ENCODE measurements around the gene NANOS2.

NANOS2 gene

DNA sequence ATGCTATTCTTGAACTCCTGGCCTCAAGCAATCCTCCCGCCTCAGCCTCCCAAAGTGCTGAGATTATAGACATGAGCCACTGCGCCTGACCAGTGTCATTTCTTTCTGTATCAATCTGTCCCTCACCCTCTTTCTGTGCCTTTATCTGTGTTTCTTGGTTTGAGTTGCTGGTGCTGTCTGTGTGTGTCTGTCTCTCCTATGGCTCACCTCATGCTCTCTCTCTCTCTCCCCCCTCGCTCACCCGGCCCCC, 38.5 kb downstream of the NANOS2 start:
- Histone ChIP-seq H4K20me1 (ENCODE audit: control insufficient read depth, insufficient read depth, low read depth, low read length) (no peaks in the 10 kb centered on the region), H3K4me3 (ENCODE audit: low read length) (no peak overlapping the region), H3K4me1 (ENCODE audit: control insufficient read depth, low read length) (peaks cover 11% of the 10 kb centered on the region), H3K4me2 (ENCODE audit: low read length) (no peak overlapping the region), H3K79me2 (ENCODE audit: control insufficient read depth, low read length) (no peaks in the 10 kb centered on the region), H3F3A (ENCODE audit: control insufficient read depth, insufficient read depth) (no peaks in the 10 kb centered on the region), H3K27ac (ENCODE audit: low read depth, low read length) (no peak overlapping the region), H3K9me3 (ENCODE audit: control insufficient read depth, insufficient read depth, low read length) (no peaks in the 10 kb centered on the region), H3K9me2 (replicated peaks; ENCODE audit: control insufficient read depth, low read length) (no peaks in the 10 kb centered on the region), H3K27me3 (ENCODE audit: control insufficient read depth, low read length) (peaks cover 34% of the 10 kb centered on the region), H3K36me3 (ENCODE audit: control insufficient read depth, low read length) (no peaks in the 10 kb centered on the region)
- TF ChIP-seq CTCF (IDR thresholded peaks at IDR 0.05; ENCODE audit: low read depth, low read length, poor library complexity, severe bottlenecking) (no peak), EZH2phosphoT487 (IDR thresholded peaks at IDR 0.05; ENCODE audit: borderline replicate concordance, low read length) (no peak)

DNA sequence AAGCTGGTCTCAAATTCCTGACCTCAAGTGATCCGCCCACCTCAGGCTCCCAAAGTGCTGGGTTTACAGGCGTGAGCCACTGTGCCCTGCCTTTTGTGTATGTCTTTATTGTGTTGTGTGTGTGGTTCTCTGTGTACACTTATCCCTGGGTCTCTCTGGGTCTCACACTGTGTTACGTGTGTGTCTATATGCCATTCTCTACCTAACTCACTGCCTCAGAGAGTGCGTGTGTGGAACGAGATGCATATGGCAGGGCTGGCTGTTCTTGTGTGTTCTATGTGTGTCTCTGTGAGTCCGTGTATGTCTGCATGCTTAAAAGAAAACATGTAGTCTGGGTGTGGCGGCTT, 40.0 kb downstream of the NANOS2 start:
- H3K4me3 ChIP-seq (ENCODE audit: low read length): no peak overlapping the region
- no peak overlapping the region for H3K27ac ChIP-seq (ENCODE audit: low read depth, low read length)
- H3K79me2 ChIP-seq (ENCODE audit: control insufficient read depth, low read length): no peaks in the 10 kb centered on the region
- H3K9me2 ChIP-seq (replicated peaks; ENCODE audit: control insufficient read depth, low read length): no peaks in the 10 kb centered on the region
- no peaks in the 10 kb centered on the region for H3K9me3 ChIP-seq (ENCODE audit: control insufficient read depth, insufficient read depth, low read length)
- TF ChIP-seq EZH2phosphoT487 (IDR thresholded peaks at IDR 0.05; ENCODE audit: borderline replicate concordance, low read length): no peak
- no peak for TF ChIP-seq CTCF (IDR thresholded peaks at IDR 0.05; ENCODE audit: low read depth, low read length, poor library complexity, severe bottlenecking)
- no peaks in the 10 kb centered on the region for H4K20me1 ChIP-seq (ENCODE audit: control insufficient read depth, insufficient read depth, low read depth, low read length)
- H3F3A ChIP-seq (ENCODE audit: control insufficient read depth, insufficient read depth): no peaks in the 10 kb centered on the region
- H3K36me3 ChIP-seq (ENCODE audit: control insufficient read depth, low read length): no peaks in the 10 kb centered on the region
- no peak overlapping the region for H3K4me2 ChIP-seq (ENCODE audit: low read length)
- peaks cover 34% of the 10 kb centered on the region for H3K27me3 ChIP-seq (ENCODE audit: control insufficient read depth, low read length)
- peaks cover 11% of the 10 kb centered on the region for H3K4me1 ChIP-seq (ENCODE audit: control insufficient read depth, low read length)

GRCh38 chr19:45873219-45873772, 41.3 kb downstream of the NANOS2 start:
- H3K4me3 ChIP-seq (ENCODE audit: low read length): no peak overlapping the region
- H3K4me2 ChIP-seq (ENCODE audit: low read length): no peak overlapping the region
- H3K9me2 ChIP-seq (replicated peaks; ENCODE audit: control insufficient read depth, low read length): no peaks in the 10 kb centered on the region
- no peaks in the 10 kb centered on the region for H3K9me3 ChIP-seq (ENCODE audit: control insufficient read depth, insufficient read depth, low read length)
- no peaks in the 10 kb centered on the region for H3F3A ChIP-seq (ENCODE audit: control insufficient read depth, insufficient read depth)
- TF ChIP-seq EZH2phosphoT487 (IDR thresholded peaks at IDR 0.05; ENCODE audit: borderline replicate concordance, low read length): no peak
- no peak for TF ChIP-seq CTCF (IDR thresholded peaks at IDR 0.05; ENCODE audit: low read depth, low read length, poor library complexity, severe bottlenecking)
- H3K27me3 ChIP-seq (ENCODE audit: control insufficient read depth, low read length): peaks cover 36% of the 10 kb centered on the region
- no peaks in the 10 kb centered on the region for H3K36me3 ChIP-seq (ENCODE audit: control insufficient read depth, low read length)
- no peak overlapping the region for H3K27ac ChIP-seq (ENCODE audit: low read depth, low read length)
- H4K20me1 ChIP-seq (ENCODE audit: control insufficient read depth, insufficient read depth, low read depth, low read length): no peaks in the 10 kb centered on the region
- no peaks in the 10 kb centered on the region for H3K79me2 ChIP-seq (ENCODE audit: control insufficient read depth, low read length)
- H3K4me1 ChIP-seq (ENCODE audit: control insufficient read depth, low read length): peaks cover 11% of the 10 kb centered on the region

Data from DOHH2 (cell line).